ENCODE measurements around the gene MT1X.
"Not testable (repeated sequence)": the region's sequence is repeated elsewhere in the genome, so short reads cannot be mapped to it uniquely, and the experiment has no call there.

The MT1X gene

GRCh38 chr16:56657555-56658326 is 24.5 kb upstream of the MT1X start, which contains the start of gene MT1F:
Gene MT1F (plus strand): TSS chr16:56657959. CDS start chr16:56658059, 100 bp downstream.
- DNase-seq, result no peak

- no peak for DNase-seq
Measured at GRCh38 chr16:56658327-56658875, 23.9 kb upstream of the MT1X start.

GRCh38 chr16:56662357-56663354 is 19.6 kb upstream of the MT1X start:
- DNase-seq, result no peak

- no peak for DNase-seq
Measured at GRCh38 chr16:56664506-56664905, 17.8 kb upstream of the MT1X start.

- not testable (repeated sequence) for DNase-seq
Measured at GRCh38 chr16:56665286-56666261, 16.7 kb upstream of the MT1X start.

- DNase-seq, result no peak
Measured at GRCh38 chr16:56667581-56668571, 14.4 kb upstream of the MT1X start, which contains the start of gene MT1G. Gene MT1G (minus strand): TSS chr16:56668065. CDS start chr16:56667993, 72 bp downstream.

- no peak for DNase-seq
Measured at GRCh38 chr16:56669005-56669839, 13.0 kb upstream of the MT1X start, which contains the start of gene MT1H. Gene MT1H (plus strand): TSS chr16:56669814. CDS start chr16:56669885, 71 bp downstream.

GRCh38 chr16:56669840-56670619 is 12.2 kb upstream of the MT1X start:
- DNase-seq, result no peak

- DNase-seq, result no peak
Measured at GRCh38 chr16:56670620-56670934, 11.7 kb upstream of the MT1X start.

- DNase-seq, result not testable (repeated sequence)
Measured at GRCh38 chr16:56671691-56672090, 10.6 kb upstream of the MT1X start.

- DNase-seq, result not testable (repeated sequence)
Measured at GRCh38 chr16:56672171-56672570, 10.1 kb upstream of the MT1X start.

GRCh38 chr16:56672761-56673536 is 9.3 kb upstream of the MT1X start:
- no peak for DNase-seq

GRCh38 chr16:56673921-56674320 is 8.3 kb upstream of the MT1X start:
- peak; percentile 45 for DNase-seq

- DNase-seq, result not testable (repeated sequence)
Measured at GRCh38 chr16:56674570-56674969, 7.7 kb upstream of the MT1X start.

GRCh38 chr16:56675685-56676210 is 6.5 kb upstream of the MT1X start:
- no peak for DNase-seq

GRCh38 chr16:56677474-56677873 is 4.8 kb upstream of the MT1X start:
- DNase-seq, result no peak

GRCh38 chr16:56679078-56679730 is 3.1 kb upstream of the MT1X start:
- no peak for DNase-seq
